ENCODE measurements around the gene NUDT21. TPM values are rescaled to one million over a fixed set of nuclear protein-coding genes. Genes with fewer than 3 reads are reported as not detected.

NUDT21 gene
- polyA plus RNA-seq, 1 experiment = 124 TPM

- TF ChIP-seq CTCF (IDR thresholded peaks at IDR 0.05; ENCODE audit: low read depth, low read length) = no peak
- CTCF ChIA-PET = interaction anchor here (1.6 kb wide), 1 partner anchor 16 kb away, joined by 5 read pairs; no protein-coding TSS in a partner anchor
- Histone ChIP-seq H3K27ac (ENCODE audit: low read depth, low read length) (no peak overlapping the region), H3K9me3 (ENCODE audit: control insufficient read depth, insufficient read depth, low read length) (no peaks in the 10 kb centered on the region), H3K4me3 (ENCODE audit: low read depth, low read length) (peak overlapping the region; percentile 76), H3K27me3 (ENCODE audit: control insufficient read depth, insufficient read depth, low read length) (no peaks in the 10 kb centered on the region)
- POLR2A ChIA-PET = no interaction called here
- no peak for DNase-seq (ENCODE audit: low read depth, low spot score)
Observed at GRCh38 chr16:56424791-56425438, 26.2 kb downstream of the NUDT21 start.

GRCh38 chr16:56424404-56424764 lies 26.7 kb downstream of the NUDT21 start:
- POLR2A ChIA-PET = no interaction called here
- CTCF ChIA-PET = interaction anchor here (1.6 kb wide), 1 partner anchor 15 kb away, joined by 5 read pairs; no protein-coding TSS in a partner anchor

GRCh38 chr16:56423584-56424403 lies 27.3 kb downstream of the NUDT21 start:
- no peaks in the 10 kb centered on the region for H3K9me3 ChIP-seq (ENCODE audit: control insufficient read depth, insufficient read depth, low read length)
- CTCF ChIA-PET = no interaction called here
- DNase-seq (ENCODE audit: low read depth, low spot score) = no peak
- no peak for TF ChIP-seq CTCF (IDR thresholded peaks at IDR 0.05; ENCODE audit: low read depth, low read length)
- POLR2A ChIA-PET = no interaction called here
- peak overlapping the region; percentile 76 for H3K4me3 ChIP-seq (ENCODE audit: low read depth, low read length)
- no peaks in the 10 kb centered on the region for H3K27me3 ChIP-seq (ENCODE audit: control insufficient read depth, insufficient read depth, low read length)
- H3K27ac ChIP-seq (ENCODE audit: low read depth, low read length) = no peak overlapping the region

More at GRCh38 chr16:56424404-56424764, 26.7 kb downstream of the NUDT21 start:
- TF ChIP-seq CTCF (IDR thresholded peaks at IDR 0.05; ENCODE audit: low read depth, low read length) = no peak
- DNase-seq (ENCODE audit: low read depth, low spot score) = no peak
- Histone ChIP-seq H3K4me3 (ENCODE audit: low read depth, low read length) (peak overlapping the region; percentile 76), H3K27ac (ENCODE audit: low read depth, low read length) (no peak overlapping the region), H3K27me3 (ENCODE audit: control insufficient read depth, insufficient read depth, low read length) (no peaks in the 10 kb centered on the region), H3K9me3 (ENCODE audit: control insufficient read depth, insufficient read depth, low read length) (no peaks in the 10 kb centered on the region)

- DNase-seq (ENCODE audit: low read depth, low spot score) = no peak
- Histone ChIP-seq H3K27ac (ENCODE audit: low read depth, low read length) (no peak overlapping the region), H3K4me3 (ENCODE audit: low read depth, low read length) (peak overlapping the region; percentile 3; the same call in 1 of the 2 replicates), H3K27me3 (ENCODE audit: control insufficient read depth, insufficient read depth, low read length) (no peaks in the 10 kb centered on the region), H3K9me3 (ENCODE audit: control insufficient read depth, insufficient read depth, low read length) (no peaks in the 10 kb centered on the region)
- no peak for TF ChIP-seq CTCF (IDR thresholded peaks at IDR 0.05; ENCODE audit: low read depth, low read length)
- POLR2A ChIA-PET = no interaction called here
- CTCF ChIA-PET = no interaction called here
Observed at GRCh38 chr16:56422896-56423441, 28.2 kb downstream of the NUDT21 start.
